Measurements from ENCODE around the gene TMC6. TPM values are rescaled to one million over a fixed set of nuclear protein-coding genes. Genes with fewer than 3 reads are reported as not detected.
A peak's percentile ranks its signal among the peaks of the same experiment; 100 is the strongest.

Gene TMC6
- total and polyA plus RNA-seq, 2 of the 13 experiments (the other 11 are each of a cell fraction or from before 2014, with no cell fraction given) = 48.4 to 99.1 TPM

DNA sequence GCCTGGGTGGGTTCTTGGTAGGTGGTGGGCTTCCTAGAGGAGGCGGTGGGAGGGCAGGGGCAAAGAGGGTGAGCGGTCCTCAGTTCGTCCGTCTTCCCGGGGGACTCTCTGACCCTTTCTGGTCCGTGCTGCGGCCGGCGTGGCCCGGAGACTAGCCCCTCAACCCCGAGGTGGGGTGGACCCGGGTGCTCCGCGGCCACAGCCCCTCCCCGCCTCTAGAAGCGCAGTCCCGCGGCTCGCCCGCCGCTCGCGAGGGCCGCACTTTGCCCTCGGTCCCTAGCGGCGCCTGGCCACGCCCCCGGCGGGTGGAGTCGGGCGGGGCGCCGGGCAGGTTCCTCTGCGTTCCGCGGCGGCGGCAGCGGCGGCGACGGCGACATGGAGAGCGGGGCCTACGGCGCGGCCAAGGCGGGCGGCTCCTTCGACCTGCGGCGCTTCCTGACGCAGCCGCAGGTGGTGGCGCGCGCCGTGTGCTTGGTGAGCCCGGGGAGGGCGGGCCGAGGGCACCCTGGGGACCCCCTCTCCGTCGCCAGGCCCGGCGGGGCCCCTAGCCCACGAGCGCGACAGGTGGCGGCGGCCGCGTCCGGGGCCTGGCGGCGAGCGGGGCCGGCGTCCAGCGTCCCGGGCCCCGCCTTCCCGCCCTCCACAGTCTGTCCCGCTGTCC lies 39.8 kb upstream of the TMC6 start, which contains the start of gene SYNGR2 (continued):
- TF ChIP-seq, protein P1, sequence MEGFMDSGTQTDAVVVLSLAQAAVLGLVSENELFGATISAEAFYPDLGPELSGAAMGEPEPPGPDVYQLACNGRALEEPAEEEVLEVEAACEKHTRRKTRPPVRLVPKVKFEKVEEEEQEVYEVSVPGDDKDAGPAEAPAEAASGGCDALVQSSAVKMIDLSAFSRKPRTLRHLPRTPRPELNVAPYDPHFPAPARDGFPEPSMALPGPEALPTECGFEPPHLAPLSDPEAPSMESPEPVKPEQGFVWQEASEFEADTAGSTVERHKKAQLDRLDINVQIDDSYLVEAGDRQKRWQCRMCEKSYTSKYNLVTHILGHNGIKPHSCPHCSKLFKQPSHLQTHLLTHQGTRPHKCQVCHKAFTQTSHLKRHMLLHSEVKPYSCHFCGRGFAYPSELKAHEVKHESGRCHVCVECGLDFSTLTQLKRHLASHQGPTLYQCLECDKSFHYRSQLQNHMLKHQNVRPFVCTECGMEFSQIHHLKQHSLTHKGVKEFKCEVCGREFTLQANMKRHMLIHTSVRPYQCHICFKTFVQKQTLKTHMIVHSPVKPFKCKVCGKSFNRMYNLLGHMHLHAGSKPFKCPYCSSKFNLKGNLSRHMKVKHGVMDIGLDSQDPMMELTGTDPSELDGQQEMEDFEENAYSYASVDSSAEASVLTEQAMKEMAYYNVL (CRISPR knock-in tag; IDR thresholded peaks at IDR 0.05; ENCODE audit: borderline replicate concordance) = no peak
- TF ChIP-seq, protein P2, sequence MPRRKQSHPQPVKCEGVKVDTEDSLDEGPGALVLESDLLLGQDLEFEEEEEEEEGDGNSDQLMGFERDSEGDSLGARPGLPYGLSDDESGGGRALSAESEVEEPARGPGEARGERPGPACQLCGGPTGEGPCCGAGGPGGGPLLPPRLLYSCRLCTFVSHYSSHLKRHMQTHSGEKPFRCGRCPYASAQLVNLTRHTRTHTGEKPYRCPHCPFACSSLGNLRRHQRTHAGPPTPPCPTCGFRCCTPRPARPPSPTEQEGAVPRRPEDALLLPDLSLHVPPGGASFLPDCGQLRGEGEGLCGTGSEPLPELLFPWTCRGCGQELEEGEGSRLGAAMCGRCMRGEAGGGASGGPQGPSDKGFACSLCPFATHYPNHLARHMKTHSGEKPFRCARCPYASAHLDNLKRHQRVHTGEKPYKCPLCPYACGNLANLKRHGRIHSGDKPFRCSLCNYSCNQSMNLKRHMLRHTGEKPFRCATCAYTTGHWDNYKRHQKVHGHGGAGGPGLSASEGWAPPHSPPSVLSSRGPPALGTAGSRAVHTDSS (CRISPR knock-in tag; conservative IDR thresholded peaks at IDR 0.05) = 0 out of 2 replicates have a peak, but pooled peaks have one; percentile 49
- TF ChIP-seq ZNF746 (CRISPR knock-in tag; IDR thresholded peaks at IDR 0.05) = no peak
- TF ChIP-seq ZNF883 (CRISPR knock-in tag; IDR thresholded peaks at IDR 0.05; ENCODE audit: not compliant biosample characterization) = peak; percentile 70
- TF ChIP-seq, protein P3, sequence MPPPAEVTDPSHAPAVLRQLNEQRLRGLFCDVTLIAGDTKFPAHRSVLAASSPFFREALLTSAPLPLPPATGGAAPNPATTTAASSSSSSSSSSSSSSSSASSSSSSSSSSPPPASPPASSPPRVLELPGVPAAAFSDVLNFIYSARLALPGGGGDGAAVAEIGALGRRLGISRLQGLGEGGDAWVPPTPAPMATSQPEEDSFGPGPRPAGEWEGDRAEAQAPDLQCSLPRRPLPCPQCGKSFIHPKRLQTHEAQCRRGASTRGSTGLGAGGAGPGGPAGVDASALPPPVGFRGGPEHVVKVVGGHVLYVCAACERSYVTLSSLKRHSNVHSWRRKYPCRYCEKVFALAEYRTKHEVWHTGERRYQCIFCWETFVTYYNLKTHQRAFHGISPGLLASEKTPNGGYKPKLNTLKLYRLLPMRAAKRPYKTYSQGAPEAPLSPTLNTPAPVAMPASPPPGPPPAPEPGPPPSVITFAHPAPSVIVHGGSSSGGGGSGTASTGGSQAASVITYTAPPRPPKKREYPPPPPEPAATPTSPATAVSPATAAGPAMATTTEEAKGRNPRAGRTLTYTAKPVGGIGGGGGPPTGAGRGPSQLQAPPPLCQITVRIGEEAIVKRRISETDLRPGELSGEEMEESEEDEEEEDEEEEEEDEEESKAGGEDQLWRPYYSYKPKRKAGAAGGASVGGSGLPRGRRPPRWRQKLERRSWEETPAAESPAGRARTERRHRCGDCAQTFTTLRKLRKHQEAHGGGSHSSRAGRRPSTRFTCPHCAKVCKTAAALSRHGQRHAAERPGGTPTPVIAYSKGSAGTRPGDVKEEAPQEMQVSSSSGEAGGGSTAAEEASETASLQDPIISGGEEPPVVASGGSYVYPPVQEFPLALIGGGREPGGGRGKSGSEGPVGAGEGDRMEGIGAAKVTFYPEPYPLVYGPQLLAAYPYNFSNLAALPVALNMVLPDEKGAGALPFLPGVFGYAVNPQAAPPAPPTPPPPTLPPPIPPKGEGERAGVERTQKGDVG (CRISPR knock-in tag; IDR thresholded peaks at IDR 0.05; ENCODE audit: borderline replicate concordance) = no peak
- TF ChIP-seq, protein P4, sequence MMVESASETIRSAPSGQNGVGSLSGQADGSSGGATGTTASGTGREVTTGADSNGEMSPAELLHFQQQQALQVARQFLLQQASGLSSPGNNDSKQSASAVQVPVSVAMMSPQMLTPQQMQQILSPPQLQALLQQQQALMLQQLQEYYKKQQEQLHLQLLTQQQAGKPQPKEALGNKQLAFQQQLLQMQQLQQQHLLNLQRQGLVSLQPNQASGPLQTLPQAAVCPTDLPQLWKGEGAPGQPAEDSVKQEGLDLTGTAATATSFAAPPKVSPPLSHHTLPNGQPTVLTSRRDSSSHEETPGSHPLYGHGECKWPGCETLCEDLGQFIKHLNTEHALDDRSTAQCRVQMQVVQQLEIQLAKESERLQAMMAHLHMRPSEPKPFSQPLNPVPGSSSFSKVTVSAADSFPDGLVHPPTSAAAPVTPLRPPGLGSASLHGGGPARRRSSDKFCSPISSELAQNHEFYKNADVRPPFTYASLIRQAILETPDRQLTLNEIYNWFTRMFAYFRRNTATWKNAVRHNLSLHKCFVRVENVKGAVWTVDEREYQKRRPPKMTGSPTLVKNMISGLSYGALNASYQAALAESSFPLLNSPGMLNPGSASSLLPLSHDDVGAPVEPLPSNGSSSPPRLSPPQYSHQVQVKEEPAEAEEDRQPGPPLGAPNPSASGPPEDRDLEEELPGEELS (CRISPR knock-in tag; IDR thresholded peaks at IDR 0.05) = no peak
- TF ChIP-seq, protein P5, sequence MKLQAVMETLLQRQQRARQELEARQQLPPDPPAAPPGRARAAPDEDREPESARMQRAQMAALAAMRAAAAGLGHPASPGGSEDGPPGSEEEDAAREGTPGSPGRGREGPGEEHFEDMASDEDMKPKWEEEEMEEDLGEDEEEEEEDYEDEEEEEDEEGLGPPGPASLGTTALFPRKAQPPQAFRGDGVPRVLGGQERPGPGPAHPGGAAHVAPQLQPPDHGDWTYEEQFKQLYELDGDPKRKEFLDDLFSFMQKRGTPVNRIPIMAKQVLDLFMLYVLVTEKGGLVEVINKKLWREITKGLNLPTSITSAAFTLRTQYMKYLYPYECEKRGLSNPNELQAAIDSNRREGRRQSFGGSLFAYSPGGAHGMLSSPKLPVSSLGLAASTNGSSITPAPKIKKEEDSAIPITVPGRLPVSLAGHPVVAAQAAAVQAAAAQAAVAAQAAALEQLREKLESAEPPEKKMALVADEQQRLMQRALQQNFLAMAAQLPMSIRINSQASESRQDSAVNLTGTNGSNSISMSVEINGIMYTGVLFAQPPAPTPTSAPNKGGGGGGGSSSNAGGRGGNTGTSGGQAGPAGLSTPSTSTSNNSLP (IDR thresholded peaks at IDR 0.05; ENCODE audit: low read depth, low read length) = no peak
- no peak for TF ChIP-seq ZNF615 (CRISPR knock-in tag; IDR thresholded peaks at IDR 0.05; ENCODE audit: borderline replicate concordance)
- 0 out of 2 replicates have a peak, but pooled peaks have one; percentile 42 for TF ChIP-seq ZFP36L2 (CRISPR knock-in tag; IDR thresholded peaks at IDR 0.05)

All from HepG2 (cell line).